A549 (cell line): ENCODE data around the gene TBC1D4. TPM values are rescaled to one million over a fixed set of nuclear protein-coding genes. Genes with fewer than 3 reads are reported as not detected.

ENCODE experiments used
- ATAC-seq, 2 experiments: fragments of 200-7000 bp in 1 of 2; fragments of >200 bp in 1 of 2; cut with Nextera tagmentation in 1 of 2; cut with Tn5 transposase in 1 of 2; 3 replicates each; pipeline versions ENCODE4 v1.8.0 to v1.9.1; 2018 to 2020; ENCODE audit warnings: mild to moderate bottlenecking in 1 of 2, moderate library complexity in 1 of 2
- CTCF ChIA-PET: fragments of 300-600 bp; sonication (Branson Sonifier 250); formaldehyde crosslinking; extraction: SDS; loops from one replicate; lab custom pipeline; 2021; ENCODE audit warnings: antibody characterized with exemption, inconsistent platforms; lab: Yijun Ruan, JAX
- POLR2A ChIA-PET: fragments of 350-600 bp; formaldehyde crosslinking; extraction: SDS; loops from one replicate; lab custom pipeline; 2021; ENCODE audit warnings: antibody characterized with exemption, inconsistent platforms; lab: Yijun Ruan, JAX
- DNase-seq, 2 experiments: peaks; one replicate each; pipeline versions ENCODE4 v3.0.0 to v3.0.0-alpha.2; 2011 to 2016; ENCODE audit warnings: low read depth in 1 of 2, low spot score in 1 of 2
- FAIRE-seq: peaks from 2 replicates; lab custom pipeline; 2011; peaks lifted over from hg19 to GRCh38; lab: Jason Lieb, UNC
- H3K27ac ChIP-seq, 2 experiments: fragments of >200 bp; sonication (Bioruptor Twin); formaldehyde crosslinking; 3 replicates each; pipeline ENCODE4 v1.5.1; 2016 to 2017
- H3K4me1 ChIP-seq: fragments of >200 bp; sonication (Bioruptor Twin); formaldehyde crosslinking; 3 replicates; pipeline ENCODE4 v1.6.1; 2016
- H3K4me2 ChIP-seq: fragments of >200 bp; sonication (Bioruptor Twin); formaldehyde crosslinking; 3 replicates; pipeline ENCODE4 v1.6.1; 2016
- H3K4me3 ChIP-seq: fragments of >200 bp; sonication (Bioruptor Twin); formaldehyde crosslinking; 3 replicates; pipeline ENCODE4 v1.5.1; 2016
- H3K9me3 ChIP-seq: fragments of >200 bp; sonication (Bioruptor Twin); formaldehyde crosslinking; 3 replicates; pipeline ENCODE4 v1.6.1; 2016
- CBX2 ChIP-seq: fragments of 200-600 bp; sonication (generic); IDR thresholded peaks from 2 replicates; pipeline ENCODE4 v1.6.1; 2016; ENCODE audit warnings: low read depth, mild to moderate bottlenecking, borderline replicate concordance
- E2F6 ChIP-seq: IDR thresholded peaks from 2 replicates; pipeline ENCODE4 v1.6.1; 2012; ENCODE audit warnings: low read depth, borderline replicate concordance
- EP300 ChIP-seq, 2 experiments: fragments of >200 bp; sonication (Bioruptor Twin); formaldehyde crosslinking; IDR thresholded peaks; 2 replicates in 1 of 2; 3 replicates in 1 of 2; pipeline ENCODE4 v1.6.1; 2016 to 2017
- FOSL2 ChIP-seq, 2 experiments: fragments of 450-650 bp in 1 of 2; fragments of >200 bp in 1 of 2; sonication (Bioruptor Twin) in 1 of 2; formaldehyde crosslinking; IDR thresholded peaks; 2 replicates each; pipeline versions ENCODE4 v1.5.0 to v1.6.1; 2016 to 2020; ENCODE audit warnings: mild to moderate bottlenecking in 1 of 2, moderate library complexity in 1 of 2
- FOXS1 ChIP-seq: fragments of 250-450 bp; sonication (Bioruptor Pico); IDR thresholded peaks from 2 replicates; pipeline ENCODE4 v1.5.0; 2020; ENCODE audit warnings: mild to moderate bottlenecking, moderate library complexity
- JUN ChIP-seq, 2 experiments: fragments of >200 bp; sonication (Bioruptor Twin); formaldehyde crosslinking; IDR thresholded peaks; 2 replicates in 1 of 2; 3 replicates in 1 of 2; pipeline ENCODE4 v1.6.1; 2016 to 2017
- JUNB ChIP-seq: fragments of >200 bp; sonication (Bioruptor Twin); formaldehyde crosslinking; IDR thresholded peaks from 2 replicates; pipeline ENCODE4 v1.6.1; 2016
- MAZ ChIP-seq: fragments of 150-350 bp; IDR thresholded peaks from 2 replicates; pipeline ENCODE4 v1.6.1; 2014; ENCODE audit warnings: antibody characterized with exemption, low read depth, low read length, borderline replicate concordance
- MYC ChIP-seq: IDR thresholded peaks from 2 replicates; pipeline ENCODE4 v1.6.1; 2012; ENCODE audit warnings: mild to moderate bottlenecking, inconsistent platforms, low read length, improper control_type of control experiment, borderline replicate concordance
- NR3C1 ChIP-seq: fragments of >200 bp; sonication (Bioruptor Twin); formaldehyde crosslinking; IDR thresholded peaks from 3 replicates; pipeline ENCODE4 v1.6.1; 2017
- POLR2A ChIP-seq: IDR thresholded peaks from 2 replicates; pipeline ENCODE4 v1.6.1; 2012; ENCODE audit warnings: mild to moderate bottlenecking, low read length
- POLR2AphosphoS2 ChIP-seq: conservative IDR thresholded peaks from 2 replicates; pipeline ENCODE4 v1.6.1; 2012; ENCODE audit warnings: low read length, improper control_type of control experiment, inconsistent platforms
- RARB ChIP-seq: fragments of 250-450 bp; sonication (Bioruptor Pico); IDR thresholded peaks from 2 replicates; pipeline ENCODE4 v1.8.0; 2021; ENCODE audit warnings: mild to moderate bottlenecking, moderate library complexity
- RFX5 ChIP-seq: fragments of 450-650 bp; IDR thresholded peaks from 2 replicates; pipeline ENCODE4 v1.7.1; 2014; ENCODE audit warnings: antibody characterized with exemption, mild to moderate bottlenecking, moderate library complexity
- SREBF2 ChIP-seq: fragments of 450-650 bp; IDR thresholded peaks from 2 replicates; pipeline ENCODE4 v1.6.1; 2014; ENCODE audit warnings: mild to moderate bottlenecking, moderate library complexity
- TFCP2L1 ChIP-seq: fragments of 250-450 bp; sonication (Bioruptor Pico); IDR thresholded peaks from 2 replicates; pipeline ENCODE4 v1.5.0; 2021; ENCODE audit warnings: mild to moderate bottlenecking
- TP53 ChIP-seq: fragments of 250-450 bp; sonication (Bioruptor Pico); IDR thresholded peaks from 2 replicates; pipeline ENCODE4 v1.5.0; 2021; ENCODE audit warnings: mild to moderate bottlenecking, moderate library complexity
- ZSCAN20 ChIP-seq: fragments of 250-450 bp; sonication (Bioruptor Pico); IDR thresholded peaks from 2 replicates; pipeline ENCODE4 v1.8.0; 2022; ENCODE audit warnings: mild to moderate bottlenecking, moderate library complexity
- WGBS: methylation state at CpG from one replicate; pipeline ENCODE4 v1.1.6; 2017; ENCODE audit errors: missing lambda C conversion rate; 5-methylcytosine and 5-hydroxymethylcytosine counted together
- polyA plus RNA-seq, 4 experiments: library from polyadenylated mRNA; depleted of rRNA in 3 of 4; stranded (reverse); fragments of >200 nt; fragmentation: RNase III in 1 of 4; extraction: RNeasy Plus Mini Kit Qiagen cat#74134 plus additional on column Dnase treatment in 1 of 4; gene quantifications; 2 replicates in 3 of 4; 3 replicates in 1 of 4; pipeline ENCODE4 v1.2.3, GENCODE V29; 2011 to 2017
- TF ChIP-seq, protein P1 (sequence below): fragments of 200-600 bp; sonication (generic); IDR thresholded peaks from 2 replicates; pipeline ENCODE4 v1.6.1; 2016; ENCODE audit warnings: antibody characterized with exemption, mild to moderate bottlenecking, moderate library complexity
- TF ChIP-seq, protein P2 (sequence below): fragments of 250-450 bp; sonication (Bioruptor Pico); IDR thresholded peaks from 2 replicates; pipeline ENCODE4 v1.5.0; 2020; ENCODE audit warnings: low read depth, mild to moderate bottlenecking, moderate library complexity
- TF ChIP-seq, protein P3 (sequence below): fragments of >200 bp; sonication (Bioruptor Twin); formaldehyde crosslinking; IDR thresholded peaks from 3 replicates; pipeline ENCODE4 v1.5.1; 2016

Gene TBC1D4
- polyA plus RNA-seq, 2 of the 4 experiments (the other 2 are of a cell fraction), result 9.5 to 12.5 TPM

DNA sequence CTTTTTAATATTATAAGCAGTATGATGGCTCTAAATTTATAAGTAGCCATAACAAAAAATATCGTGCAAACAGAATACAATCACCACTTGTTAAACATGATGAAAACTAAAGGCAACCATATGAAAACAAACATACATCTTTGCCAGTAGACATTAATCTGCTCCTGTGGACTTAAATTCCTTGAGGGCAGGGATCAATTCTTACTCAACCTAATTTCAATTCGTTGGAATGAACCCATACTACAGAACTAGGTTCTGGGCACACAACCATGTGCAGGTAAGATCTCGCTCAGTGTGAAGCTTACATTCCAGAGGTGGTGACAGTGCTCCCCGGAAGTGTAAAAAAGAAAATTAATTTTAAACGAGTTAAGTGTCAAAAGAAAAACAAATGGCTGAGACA lies 13.4 kb downstream of the TBC1D4 start:
- Histone ChIP-seq H3K4me2 (no peak overlapping the region), H3K27ac (no peak overlapping the region), H3K4me3 (no peak overlapping the region), H3K4me1 (0 out of 3 replicates have a peak, but pooled peaks cover 13% of the 10 kb centered on the region), H3K9me3 (no peaks in the 10 kb centered on the region)
- TF ChIP-seq POLR2A, result no peak
- TF ChIP-seq POLR2AphosphoS2, result no peak
- TF ChIP-seq RARB, result no peak
- no peak for TF ChIP-seq TP53 (CRISPR knock-in tag)
- TF ChIP-seq TFCP2L1 (CRISPR knock-in tag), result no peak
- TF ChIP-seq FOSL2 (IDR thresholded peaks at IDR 0.05), result no peak
- TF ChIP-seq FOSL2 (CRISPR knock-in tag; IDR thresholded peaks at IDR 0.05), result no peak
- TF ChIP-seq, protein P1, sequence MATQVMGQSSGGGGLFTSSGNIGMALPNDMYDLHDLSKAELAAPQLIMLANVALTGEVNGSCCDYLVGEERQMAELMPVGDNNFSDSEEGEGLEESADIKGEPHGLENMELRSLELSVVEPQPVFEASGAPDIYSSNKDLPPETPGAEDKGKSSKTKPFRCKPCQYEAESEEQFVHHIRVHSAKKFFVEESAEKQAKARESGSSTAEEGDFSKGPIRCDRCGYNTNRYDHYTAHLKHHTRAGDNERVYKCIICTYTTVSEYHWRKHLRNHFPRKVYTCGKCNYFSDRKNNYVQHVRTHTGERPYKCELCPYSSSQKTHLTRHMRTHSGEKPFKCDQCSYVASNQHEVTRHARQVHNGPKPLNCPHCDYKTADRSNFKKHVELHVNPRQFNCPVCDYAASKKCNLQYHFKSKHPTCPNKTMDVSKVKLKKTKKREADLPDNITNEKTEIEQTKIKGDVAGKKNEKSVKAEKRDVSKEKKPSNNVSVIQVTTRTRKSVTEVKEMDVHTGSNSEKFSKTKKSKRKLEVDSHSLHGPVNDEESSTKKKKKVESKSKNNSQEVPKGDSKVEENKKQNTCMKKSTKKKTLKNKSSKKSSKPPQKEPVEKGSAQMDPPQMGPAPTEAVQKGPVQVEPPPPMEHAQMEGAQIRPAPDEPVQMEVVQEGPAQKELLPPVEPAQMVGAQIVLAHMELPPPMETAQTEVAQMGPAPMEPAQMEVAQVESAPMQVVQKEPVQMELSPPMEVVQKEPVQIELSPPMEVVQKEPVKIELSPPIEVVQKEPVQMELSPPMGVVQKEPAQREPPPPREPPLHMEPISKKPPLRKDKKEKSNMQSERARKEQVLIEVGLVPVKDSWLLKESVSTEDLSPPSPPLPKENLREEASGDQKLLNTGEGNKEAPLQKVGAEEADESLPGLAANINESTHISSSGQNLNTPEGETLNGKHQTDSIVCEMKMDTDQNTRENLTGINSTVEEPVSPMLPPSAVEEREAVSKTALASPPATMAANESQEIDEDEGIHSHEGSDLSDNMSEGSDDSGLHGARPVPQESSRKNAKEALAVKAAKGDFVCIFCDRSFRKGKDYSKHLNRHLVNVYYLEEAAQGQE, result no peak
- TF ChIP-seq, protein P2, sequence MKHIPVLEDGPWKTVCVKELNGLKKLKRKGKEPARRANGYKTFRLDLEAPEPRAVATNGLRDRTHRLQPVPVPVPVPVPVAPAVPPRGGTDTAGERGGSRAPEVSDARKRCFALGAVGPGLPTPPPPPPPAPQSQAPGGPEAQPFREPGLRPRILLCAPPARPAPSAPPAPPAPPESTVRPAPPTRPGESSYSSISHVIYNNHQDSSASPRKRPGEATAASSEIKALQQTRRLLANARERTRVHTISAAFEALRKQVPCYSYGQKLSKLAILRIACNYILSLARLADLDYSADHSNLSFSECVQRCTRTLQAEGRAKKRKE (CRISPR knock-in tag), result no peak
- TF ChIP-seq JUNB, result no peak
- no peak for TF ChIP-seq SREBF2
- DNase-seq, result no peak
- FAIRE-seq, result no peak
- no peak for ATAC-seq
- ChIA-PET POLR2A (no interaction called here), CTCF (interaction anchor here (1.8 kb wide), 1 partner anchor 13 kb away, joined by 7 read pairs; the partner anchor contains the start of gene TBC1D4)
- 47% methylated on average over 5 of the region's 5 CpGs for WGBS

- CTCF ChIA-PET, result no interaction called here
- no peak for TF ChIP-seq POLR2A
- no peak for TF ChIP-seq CBX2
- TF ChIP-seq ZSCAN20 (CRISPR knock-in tag), result no peak
- TF ChIP-seq, protein P3, sequence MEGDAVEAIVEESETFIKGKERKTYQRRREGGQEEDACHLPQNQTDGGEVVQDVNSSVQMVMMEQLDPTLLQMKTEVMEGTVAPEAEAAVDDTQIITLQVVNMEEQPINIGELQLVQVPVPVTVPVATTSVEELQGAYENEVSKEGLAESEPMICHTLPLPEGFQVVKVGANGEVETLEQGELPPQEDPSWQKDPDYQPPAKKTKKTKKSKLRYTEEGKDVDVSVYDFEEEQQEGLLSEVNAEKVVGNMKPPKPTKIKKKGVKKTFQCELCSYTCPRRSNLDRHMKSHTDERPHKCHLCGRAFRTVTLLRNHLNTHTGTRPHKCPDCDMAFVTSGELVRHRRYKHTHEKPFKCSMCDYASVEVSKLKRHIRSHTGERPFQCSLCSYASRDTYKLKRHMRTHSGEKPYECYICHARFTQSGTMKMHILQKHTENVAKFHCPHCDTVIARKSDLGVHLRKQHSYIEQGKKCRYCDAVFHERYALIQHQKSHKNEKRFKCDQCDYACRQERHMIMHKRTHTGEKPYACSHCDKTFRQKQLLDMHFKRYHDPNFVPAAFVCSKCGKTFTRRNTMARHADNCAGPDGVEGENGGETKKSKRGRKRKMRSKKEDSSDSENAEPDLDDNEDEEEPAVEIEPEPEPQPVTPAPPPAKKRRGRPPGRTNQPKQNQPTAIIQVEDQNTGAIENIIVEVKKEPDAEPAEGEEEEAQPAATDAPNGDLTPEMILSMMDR, result no peak
- no peak for TF ChIP-seq FOSL2 (IDR thresholded peaks at IDR 0.05)
- TF ChIP-seq FOSL2 (CRISPR knock-in tag; IDR thresholded peaks at IDR 0.05), result no peak
- TF ChIP-seq E2F6, result no peak
- no peak for TF ChIP-seq RFX5
- no peak for TF ChIP-seq JUN (IDR thresholded peaks at IDR 0.05)
- TF ChIP-seq MYC, result no peak
- TF ChIP-seq EP300 (IDR thresholded peaks at IDR 0.05), result no peak
- TF ChIP-seq FOXS1 (CRISPR knock-in tag), result no peak
- TF ChIP-seq NR3C1, result no peak
- no peak for TF ChIP-seq MAZ
- no peak for FAIRE-seq
- Histone ChIP-seq H3K27ac (no peak overlapping the region), H3K9me3 (no peaks in the 10 kb centered on the region), H3K4me2 (no peak overlapping the region), H3K4me1 (0 out of 3 replicates have a peak, but pooled peaks cover 13% of the 10 kb centered on the region), H3K4me3 (no peak overlapping the region)
- POLR2A ChIA-PET, result no interaction called here
- no peak for DNase-seq
- 86% methylated on average over 1 of the region's 1 CpG for WGBS
- no peak for ATAC-seq
Observed at GRCh38 chr13:75468098-75468497, 13.9 kb downstream of the TBC1D4 start.
